Measurements from ENCODE around the gene MYPOP. TPM values are rescaled to one million over a fixed set of nuclear protein-coding genes. Genes with fewer than 3 reads are reported as not detected.

Gene MYPOP
- total and polyA plus RNA-seq, 9 of the 15 experiments (the other 6 are each of a cell fraction or from before 2014, with no cell fraction given) = 0.32 to 7.6 (median 1.6) TPM

DNA sequence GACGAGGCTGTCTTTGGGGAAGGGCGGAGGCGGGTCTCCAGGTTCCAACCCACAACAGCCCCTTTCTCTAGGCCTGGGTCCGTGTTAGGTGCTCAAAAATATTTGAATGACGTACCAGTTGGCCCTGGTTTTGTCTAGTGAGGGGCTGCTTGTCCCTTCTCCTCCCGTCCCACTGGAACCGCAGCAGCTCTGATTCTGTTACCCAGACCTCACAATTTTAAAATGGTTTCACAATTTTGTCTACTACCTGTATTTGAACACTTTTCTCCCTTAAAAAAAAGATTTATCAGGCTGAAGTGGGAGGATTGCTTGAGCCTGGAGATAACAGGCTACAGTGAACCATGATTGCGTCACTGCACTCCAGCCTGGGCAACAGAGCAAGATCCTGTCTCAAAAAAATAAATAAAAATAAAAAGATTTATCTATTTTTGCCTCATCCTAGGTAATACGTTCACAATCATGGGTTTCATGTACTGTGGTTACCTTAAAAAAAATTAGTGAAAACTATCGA lies 15.2 kb downstream of the MYPOP start (continued):
- TF ChIP-seq, protein P1, sequence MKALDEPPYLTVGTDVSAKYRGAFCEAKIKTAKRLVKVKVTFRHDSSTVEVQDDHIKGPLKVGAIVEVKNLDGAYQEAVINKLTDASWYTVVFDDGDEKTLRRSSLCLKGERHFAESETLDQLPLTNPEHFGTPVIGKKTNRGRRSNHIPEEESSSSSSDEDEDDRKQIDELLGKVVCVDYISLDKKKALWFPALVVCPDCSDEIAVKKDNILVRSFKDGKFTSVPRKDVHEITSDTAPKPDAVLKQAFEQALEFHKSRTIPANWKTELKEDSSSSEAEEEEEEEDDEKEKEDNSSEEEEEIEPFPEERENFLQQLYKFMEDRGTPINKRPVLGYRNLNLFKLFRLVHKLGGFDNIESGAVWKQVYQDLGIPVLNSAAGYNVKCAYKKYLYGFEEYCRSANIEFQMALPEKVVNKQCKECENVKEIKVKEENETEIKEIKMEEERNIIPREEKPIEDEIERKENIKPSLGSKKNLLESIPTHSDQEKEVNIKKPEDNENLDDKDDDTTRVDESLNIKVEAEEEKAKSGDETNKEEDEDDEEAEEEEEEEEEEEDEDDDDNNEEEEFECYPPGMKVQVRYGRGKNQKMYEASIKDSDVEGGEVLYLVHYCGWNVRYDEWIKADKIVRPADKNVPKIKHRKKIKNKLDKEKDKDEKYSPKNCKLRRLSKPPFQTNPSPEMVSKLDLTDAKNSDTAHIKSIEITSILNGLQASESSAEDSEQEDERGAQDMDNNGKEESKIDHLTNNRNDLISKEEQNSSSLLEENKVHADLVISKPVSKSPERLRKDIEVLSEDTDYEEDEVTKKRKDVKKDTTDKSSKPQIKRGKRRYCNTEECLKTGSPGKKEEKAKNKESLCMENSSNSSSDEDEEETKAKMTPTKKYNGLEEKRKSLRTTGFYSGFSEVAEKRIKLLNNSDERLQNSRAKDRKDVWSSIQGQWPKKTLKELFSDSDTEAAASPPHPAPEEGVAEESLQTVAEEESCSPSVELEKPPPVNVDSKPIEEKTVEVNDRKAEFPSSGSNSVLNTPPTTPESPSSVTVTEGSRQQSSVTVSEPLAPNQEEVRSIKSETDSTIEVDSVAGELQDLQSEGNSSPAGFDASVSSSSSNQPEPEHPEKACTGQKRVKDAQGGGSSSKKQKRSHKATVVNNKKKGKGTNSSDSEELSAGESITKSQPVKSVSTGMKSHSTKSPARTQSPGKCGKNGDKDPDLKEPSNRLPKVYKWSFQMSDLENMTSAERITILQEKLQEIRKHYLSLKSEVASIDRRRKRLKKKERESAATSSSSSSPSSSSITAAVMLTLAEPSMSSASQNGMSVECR (CRISPR knock-in tag; IDR thresholded peaks at IDR 0.05) = no peak
- TF ChIP-seq ZNF311 (CRISPR knock-in tag; IDR thresholded peaks at IDR 0.05) = no peak
- no peak for TF ChIP-seq SETDB1 (IDR thresholded peaks at IDR 0.05; ENCODE audit: low read length)
- TF ChIP-seq CBX5 (IDR thresholded peaks at IDR 0.05; ENCODE audit: borderline replicate concordance, low read depth) = 0 out of 2 replicates have a peak, but pooled peaks have one; percentile 54
- no peak for TF ChIP-seq SNAPC5 (CRISPR knock-in tag; IDR thresholded peaks at IDR 0.05)
- TF ChIP-seq TOE1 (IDR thresholded peaks at IDR 0.05; ENCODE audit: borderline replicate concordance) = no peak
- TF ChIP-seq TOE1 (CRISPR knock-in tag; IDR thresholded peaks at IDR 0.05; ENCODE audit: borderline replicate concordance, low read depth) = no peak
- no peak for TF ChIP-seq MXI1 (IDR thresholded peaks at IDR 0.05; ENCODE audit: low read depth, low read length)
- TF ChIP-seq, protein P2, sequence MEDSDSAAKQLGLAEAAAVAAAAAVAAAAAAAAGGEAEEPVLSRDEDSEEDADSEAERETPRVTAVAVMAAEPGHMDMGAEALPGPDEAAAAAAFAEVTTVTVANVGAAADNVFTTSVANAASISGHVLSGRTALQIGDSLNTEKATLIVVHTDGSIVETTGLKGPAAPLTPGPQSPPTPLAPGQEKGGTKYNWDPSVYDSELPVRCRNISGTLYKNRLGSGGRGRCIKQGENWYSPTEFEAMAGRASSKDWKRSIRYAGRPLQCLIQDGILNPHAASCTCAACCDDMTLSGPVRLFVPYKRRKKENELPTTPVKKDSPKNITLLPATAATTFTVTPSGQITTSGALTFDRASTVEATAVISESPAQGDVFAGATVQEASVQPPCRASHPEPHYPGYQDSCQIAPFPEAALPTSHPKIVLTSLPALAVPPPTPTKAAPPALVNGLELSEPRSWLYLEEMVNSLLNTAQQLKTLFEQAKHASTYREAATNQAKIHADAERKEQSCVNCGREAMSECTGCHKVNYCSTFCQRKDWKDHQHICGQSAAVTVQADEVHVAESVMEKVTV (CRISPR knock-in tag; IDR thresholded peaks at IDR 0.05) = no peak
- TF ChIP-seq SIN3A (IDR thresholded peaks at IDR 0.05; ENCODE audit: borderline replicate concordance in 2 of 2, control insufficient read depth in 1 of 2, low read depth in 2 of 2, low read length in 2 of 2) = no peak
- TF ChIP-seq, protein P3, sequence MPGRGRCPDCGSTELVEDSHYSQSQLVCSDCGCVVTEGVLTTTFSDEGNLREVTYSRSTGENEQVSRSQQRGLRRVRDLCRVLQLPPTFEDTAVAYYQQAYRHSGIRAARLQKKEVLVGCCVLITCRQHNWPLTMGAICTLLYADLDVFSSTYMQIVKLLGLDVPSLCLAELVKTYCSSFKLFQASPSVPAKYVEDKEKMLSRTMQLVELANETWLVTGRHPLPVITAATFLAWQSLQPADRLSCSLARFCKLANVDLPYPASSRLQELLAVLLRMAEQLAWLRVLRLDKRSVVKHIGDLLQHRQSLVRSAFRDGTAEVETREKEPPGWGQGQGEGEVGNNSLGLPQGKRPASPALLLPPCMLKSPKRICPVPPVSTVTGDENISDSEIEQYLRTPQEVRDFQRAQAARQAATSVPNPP (IDR thresholded peaks at IDR 0.05; ENCODE audit: borderline replicate concordance, insufficient read depth, insufficient read length) = no peak
- TF ChIP-seq NCOA4 (IDR thresholded peaks at IDR 0.05; ENCODE audit: partially characterized antibody) = no peak
- TF ChIP-seq, protein P4, sequence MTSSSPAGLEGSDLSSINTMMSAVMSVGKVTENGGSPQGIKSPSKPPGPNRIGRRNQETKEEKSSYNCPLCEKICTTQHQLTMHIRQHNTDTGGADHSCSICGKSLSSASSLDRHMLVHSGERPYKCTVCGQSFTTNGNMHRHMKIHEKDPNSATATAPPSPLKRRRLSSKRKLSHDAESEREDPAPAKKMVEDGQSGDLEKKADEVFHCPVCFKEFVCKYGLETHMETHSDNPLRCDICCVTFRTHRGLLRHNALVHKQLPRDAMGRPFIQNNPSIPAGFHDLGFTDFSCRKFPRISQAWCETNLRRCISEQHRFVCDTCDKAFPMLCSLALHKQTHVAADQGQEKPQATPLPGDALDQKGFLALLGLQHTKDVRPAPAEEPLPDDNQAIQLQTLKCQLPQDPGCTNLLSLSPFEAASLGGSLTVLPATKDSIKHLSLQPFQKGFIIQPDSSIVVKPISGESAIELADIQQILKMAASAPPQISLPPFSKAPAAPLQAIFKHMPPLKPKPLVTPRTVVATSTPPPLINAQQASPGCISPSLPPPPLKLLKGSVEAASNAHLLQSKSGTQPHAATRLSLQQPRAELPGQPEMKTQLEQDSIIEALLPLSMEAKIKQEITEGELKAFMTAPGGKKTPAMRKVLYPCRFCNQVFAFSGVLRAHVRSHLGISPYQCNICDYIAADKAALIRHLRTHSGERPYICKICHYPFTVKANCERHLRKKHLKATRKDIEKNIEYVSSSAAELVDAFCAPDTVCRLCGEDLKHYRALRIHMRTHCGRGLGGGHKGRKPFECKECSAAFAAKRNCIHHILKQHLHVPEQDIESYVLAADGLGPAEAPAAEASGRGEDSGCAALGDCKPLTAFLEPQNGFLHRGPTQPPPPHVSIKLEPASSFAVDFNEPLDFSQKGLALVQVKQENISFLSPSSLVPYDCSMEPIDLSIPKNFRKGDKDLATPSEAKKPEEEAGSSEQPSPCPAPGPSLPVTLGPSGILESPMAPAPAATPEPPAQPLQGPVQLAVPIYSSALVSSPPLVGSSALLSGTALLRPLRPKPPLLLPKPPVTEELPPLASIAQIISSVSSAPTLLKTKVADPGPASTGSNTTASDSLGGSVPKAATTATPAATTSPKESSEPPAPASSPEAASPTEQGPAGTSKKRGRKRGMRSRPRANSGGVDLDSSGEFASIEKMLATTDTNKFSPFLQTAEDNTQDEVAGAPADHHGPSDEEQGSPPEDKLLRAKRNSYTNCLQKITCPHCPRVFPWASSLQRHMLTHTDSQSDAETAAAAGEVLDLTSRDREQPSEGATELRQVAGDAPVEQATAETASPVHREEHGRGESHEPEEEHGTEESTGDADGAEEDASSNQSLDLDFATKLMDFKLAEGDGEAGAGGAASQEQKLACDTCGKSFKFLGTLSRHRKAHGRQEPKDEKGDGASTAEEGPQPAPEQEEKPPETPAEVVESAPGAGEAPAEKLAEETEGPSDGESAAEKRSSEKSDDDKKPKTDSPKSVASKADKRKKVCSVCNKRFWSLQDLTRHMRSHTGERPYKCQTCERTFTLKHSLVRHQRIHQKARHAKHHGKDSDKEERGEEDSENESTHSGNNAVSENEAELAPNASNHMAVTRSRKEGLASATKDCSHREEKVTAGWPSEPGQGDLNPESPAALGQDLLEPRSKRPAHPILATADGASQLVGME (CRISPR knock-in tag; IDR thresholded peaks at IDR 0.05) = no peak
- no peak for TF ChIP-seq PCBP1 (IDR thresholded peaks at IDR 0.05; ENCODE audit: low read depth, low read length, poor library complexity, severe bottlenecking)
